IPS DF 19.7 (cell line): ENCODE measurements around the gene CCDC81.

Source experiments
- DNase-seq: peaks from one replicate; pipeline ENCODE4 v3.0.0-alpha.2; 2013; ENCODE audit warnings: low read depth, low spot score

The CCDC81 gene

DNA sequence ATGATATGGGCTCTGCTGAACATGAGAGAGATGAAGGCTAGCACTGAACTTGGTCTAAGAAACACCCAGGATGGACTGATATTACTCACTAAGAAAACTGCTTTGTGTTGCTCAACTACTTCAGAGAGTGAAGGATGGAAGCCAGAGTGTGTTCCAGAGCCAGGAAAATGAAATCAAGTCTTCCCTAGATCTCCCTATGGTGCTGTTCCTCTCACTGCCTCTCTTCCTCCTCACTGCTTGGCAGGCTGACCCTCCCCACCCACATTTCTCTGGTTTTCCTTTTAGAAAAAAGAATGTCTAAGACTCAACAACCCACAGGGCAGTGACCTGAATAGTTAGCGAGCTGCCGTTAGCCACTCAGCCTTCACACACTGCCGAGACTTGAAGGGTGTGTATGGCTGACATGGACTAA lies 65.6 kb downstream of the CCDC81 start:
- no peak for DNase-seq

GRCh38 chr11:86440843-86441242 lies 66.2 kb downstream of the CCDC81 start:
- DNase-seq = no peak

DNA sequence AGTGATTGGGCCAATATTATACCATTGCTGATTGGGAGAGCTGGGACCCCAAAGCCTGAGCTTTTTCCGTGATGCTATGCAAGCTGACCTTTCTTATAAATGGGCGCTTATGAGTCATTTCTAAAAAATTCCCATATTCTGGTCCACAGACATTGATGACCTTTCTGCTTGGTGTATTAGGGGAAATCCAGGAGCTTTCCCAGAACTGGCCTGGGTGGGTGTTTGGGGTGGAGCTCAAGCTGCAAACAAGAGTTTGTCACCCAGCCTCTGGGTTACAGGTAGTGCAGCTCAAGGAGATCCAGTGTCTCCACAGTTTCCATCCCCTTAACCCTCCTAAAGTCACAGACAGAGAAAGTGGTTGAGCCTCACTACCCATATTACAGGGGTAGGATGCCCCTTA lies 67.7 kb downstream of the CCDC81 start:
- DNase-seq = no peak

DNA sequence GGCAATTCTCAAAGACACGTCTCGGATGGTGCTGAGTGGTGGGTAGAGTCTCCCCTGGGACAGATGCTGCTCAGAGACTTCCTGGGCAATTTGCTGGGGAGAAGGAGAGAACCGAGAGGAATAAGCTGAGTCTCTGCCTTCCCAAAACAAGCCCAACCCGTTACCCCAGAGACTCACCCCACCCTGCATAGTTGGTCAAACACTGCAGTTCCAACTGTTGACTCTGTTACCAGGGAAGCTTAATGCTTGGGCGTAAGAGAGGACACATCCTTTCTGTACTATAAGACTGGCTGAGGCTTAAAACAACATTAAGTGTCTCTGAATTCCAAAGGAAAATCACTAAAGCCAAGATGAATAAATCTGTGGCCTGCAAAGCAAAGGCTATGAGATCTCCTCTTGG lies 68.1 kb downstream of the CCDC81 start:
- DNase-seq = no peak

DNA sequence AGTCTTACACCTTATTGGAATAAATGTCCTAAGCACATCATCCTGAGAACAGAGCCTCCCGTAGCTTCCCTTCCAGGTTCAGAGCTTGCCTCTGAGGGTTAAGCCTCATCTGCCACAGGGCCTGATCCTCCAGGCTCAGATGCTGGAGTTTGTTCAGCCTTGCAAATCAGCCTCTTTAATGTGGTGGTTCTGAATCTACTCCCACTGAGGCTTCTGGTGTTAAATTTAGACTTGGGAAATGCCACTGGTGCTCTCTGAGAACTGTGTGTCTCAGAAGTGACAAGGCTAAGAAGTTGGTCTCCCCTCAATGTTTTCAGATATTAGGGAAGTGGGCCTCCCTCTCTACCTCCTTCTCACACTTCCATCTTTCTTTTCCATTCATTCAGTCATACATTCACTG lies 68.7 kb downstream of the CCDC81 start:
- no peak for DNase-seq

- no peak for DNase-seq
These were observed 70.3 kb downstream of the CCDC81 start for GRCh38 chr11:86444981-86445380.

DNA sequence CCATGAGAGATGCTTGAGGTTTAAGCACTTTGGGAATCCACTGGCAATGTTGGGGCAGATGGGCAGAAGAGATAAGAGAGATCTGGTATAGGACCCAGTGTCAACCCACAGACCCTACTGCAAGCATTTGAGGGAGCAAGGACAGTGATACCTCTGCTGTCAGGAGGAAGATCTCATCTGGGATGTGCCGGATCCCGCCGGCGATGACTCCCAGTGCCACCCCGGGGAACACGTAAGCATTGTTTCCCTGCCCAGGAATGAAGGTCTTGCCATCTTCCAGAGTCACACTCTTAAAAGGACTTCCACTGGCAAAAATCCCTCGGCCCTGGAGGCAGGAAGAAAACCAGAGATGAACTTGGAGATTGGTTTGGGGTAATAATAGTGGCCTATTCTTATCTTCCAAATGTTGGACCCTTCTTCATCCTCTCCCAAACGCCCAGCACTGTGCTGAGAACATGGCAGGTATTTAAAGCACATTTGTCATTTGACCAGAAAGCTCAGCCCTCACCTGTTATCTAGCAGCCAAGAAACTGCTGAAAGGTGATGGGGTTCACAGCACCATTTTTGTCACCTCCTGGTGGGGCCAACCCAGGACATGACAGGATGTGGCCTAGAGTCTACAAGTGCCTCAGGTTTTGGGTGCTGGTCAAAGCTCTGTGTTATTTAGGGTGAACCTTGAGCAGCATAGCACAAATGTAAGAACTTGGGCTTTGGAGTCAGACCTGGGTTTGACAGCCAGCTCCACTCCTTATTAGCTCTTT lies 71.7 kb downstream of the CCDC81 start:
- no peak for DNase-seq

GRCh38 chr11:86446924-86447285 lies 72.2 kb downstream of the CCDC81 start:
- no peak for DNase-seq

DNA sequence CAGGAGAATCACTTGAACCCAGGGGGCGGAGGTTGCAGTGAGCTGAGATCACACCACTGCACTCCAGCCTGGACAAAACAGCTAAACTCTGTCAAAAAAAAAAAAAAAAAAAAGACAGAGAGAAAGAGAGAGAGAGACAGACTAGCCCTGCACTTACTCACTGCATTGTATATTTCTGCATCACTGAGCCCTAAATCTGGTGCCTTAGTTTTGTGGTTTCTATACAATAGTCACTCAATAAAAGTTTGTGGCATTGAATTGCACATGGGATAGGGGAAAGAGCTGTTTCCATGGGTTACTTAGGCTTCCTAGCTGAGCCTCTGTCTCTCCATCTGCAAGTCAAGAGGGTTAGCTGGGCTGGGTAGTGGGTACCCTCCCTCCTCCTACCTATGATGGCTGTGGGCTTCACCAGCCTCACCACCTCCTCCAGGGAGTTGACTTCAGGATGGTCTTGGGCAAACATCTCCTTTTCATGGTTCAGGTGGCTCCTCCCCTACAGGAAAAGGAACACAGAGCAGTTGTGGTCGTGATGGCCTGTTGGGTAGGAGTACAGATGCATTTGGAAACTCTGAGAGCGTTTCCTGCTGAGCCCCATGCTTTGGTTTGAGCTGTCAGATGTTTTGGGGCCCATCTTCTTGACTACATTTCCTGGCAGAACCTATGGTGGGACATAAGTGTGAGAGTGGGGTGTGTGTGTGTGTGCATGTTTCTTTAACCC lies 73.2 kb downstream of the CCDC81 start:
- DNase-seq = no peak

- no peak for DNase-seq
These were observed 75.4 kb downstream of the CCDC81 start for GRCh38 chr11:86449993-86450629.

GRCh38 chr11:86453290-86454030 lies 78.8 kb downstream of the CCDC81 start:
- DNase-seq = no peak

DNA sequence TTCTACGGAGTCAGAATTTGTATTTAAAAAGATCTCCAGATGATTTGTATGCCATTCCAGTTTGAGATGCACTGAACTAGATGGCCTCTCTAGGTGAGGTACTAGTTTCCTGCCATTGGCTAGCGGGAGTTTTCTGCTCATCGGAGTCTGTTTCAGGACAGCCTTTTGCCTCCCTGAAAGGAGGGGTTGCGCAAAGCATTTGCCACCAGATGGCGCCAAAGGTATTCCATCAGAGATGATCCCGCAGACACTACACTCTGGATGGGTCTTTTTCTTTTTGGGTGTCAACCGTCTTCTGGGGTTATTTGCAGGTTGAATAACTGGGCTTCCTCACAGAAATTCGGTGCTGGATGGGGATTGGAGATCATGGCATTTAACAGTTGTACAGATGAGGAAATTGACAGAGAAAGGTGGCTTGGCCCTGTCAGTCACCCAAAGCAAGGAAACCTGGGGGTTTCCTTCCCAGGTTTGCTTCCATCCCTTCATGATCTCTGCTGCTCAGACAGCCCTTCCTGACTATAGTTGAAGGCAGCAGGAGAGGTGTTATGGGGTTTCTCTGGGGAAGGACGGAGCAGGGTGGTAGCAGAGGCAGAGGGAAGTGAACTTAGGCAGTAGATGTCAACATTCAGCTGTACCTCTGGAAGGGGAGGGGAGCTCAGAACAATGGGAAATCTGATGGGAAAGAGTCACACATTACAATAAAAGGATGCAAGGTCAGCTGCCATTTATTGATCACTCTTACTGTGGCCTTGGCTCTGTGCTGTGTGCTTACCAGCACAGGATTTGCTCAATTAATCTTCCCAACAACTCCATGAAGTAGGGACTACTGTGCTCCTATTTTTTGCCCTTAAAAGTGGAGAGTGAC lies 81.6 kb downstream of the CCDC81 start:
- peak; percentile 57 for DNase-seq

DNA sequence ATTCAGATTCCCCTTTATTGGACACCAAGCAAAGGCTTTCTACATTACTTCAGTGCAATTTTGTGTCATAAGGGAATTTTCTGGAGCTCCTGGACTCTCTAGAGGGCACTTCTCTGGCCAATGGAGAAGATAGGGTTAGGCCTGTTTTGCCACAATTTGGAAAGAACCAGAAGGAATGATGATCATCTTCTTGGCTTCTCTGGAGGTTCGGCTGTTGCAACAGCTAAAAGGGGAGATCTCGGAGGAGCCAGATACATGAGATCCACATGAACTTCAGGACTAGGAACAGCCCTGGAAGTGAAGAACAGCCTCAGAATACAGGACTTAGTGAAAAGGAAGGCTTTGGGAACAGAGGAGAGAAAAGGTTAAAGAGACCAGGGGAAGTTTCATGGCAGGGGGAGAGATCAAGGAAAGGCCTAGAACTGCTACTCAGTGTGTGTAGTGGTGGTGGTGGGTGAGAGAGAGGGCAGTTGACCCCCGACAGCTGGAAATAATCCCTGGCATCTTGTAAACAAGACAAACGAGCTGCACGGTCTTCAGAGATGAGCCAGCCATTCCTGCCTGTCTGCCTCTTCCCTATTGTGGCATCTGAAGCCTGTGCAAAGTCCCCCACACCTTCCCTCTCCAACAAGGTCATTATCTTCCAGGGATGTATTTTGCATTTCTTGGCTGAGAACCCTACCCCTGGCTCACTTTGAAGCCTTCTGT lies 83.8 kb downstream of the CCDC81 start:
- no peak for DNase-seq

GRCh38 chr11:86459002-86459385 lies 84.3 kb downstream of the CCDC81 start:
- DNase-seq = no peak

DNA sequence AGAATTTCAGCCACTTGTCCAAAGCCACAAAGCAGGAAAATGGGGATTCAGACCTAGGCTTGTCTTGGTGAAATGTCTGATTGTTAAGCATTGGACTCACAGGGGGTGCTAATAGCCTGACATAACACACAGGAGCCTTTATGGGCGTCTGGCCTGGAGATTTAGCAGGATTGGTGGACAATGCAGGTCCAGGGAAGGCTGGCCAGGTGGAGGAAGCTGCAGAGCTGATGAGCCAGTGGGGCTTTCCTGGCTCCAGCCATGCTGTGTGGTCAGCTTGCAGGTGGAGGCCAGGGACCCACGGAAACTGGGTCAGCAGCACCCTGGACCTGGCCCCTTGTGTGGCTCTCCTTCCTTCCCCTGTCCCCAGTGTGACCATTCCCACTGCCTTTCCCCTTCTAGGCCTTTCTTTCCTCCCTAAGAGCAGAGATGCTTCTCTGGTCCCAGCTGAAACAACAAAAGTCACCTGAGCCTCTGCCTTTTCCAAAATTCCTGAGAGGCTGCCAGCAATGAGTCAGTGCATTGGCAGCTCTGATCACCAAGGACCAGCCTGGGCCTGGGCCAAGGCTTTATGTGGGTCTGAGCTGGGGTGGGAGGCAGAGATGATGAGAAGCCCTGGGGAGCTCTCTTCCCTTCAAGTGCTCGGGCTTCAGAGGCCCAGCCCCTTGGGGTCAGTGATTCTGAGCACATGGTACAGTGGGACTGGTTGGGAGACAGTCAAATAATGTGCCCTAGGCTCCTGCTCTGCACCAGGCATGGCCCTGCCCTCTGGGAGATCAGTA lies 85.2 kb downstream of the CCDC81 start:
- peak; percentile 3 for DNase-seq

GRCh38 chr11:86460461-86461385 lies 86.0 kb downstream of the CCDC81 start:
- no peak for DNase-seq

DNA sequence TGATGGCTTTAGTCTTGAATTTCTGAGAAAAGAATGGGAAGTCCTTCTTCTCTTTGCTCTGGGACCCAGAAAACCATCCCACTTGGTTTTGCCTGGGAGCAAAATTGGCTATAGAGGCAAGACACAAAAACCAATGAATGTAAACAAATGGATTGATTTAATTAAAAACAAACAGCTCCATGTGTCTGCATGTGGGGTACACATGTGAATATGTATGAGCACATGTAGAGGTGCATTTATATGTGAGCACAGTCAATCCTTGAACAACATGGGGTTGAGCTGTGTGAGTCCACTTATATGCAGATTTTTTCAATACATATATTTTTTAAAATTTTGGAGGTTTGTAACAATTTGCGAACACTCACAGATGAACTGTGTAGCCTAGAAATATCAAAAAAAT lies 87.2 kb downstream of the CCDC81 start:
- DNase-seq = no peak

- no peak for DNase-seq
These were observed 88.4 kb downstream of the CCDC81 start for GRCh38 chr11:86463120-86463519.

- DNase-seq = no peak
These were observed 89.3 kb downstream of the CCDC81 start for GRCh38 chr11:86463955-86464354.
